Sciatic nerve (tissue), 2 donors: ENCODE results near the gene TMEM198. TPM values are rescaled to one million over a fixed set of nuclear protein-coding genes. Genes with fewer than 3 reads are reported as not detected.

Experiments used
- ATAC-seq: fragments of 200-7000 bp; cut with Tn5 transposase; one replicate; pipeline ENCODE4 v1.9.1; 2020; ENCODE audit warnings: mild to moderate bottlenecking, moderate library complexity
- DNase-seq: peaks from one replicate; pipeline ENCODE4 v3.0.0-alpha.2; 2020; ENCODE audit warnings: low spot score
- intact Hi-C: fragments of 100-400 bp; cut with DNase I; formaldehyde crosslinking; loops from one replicate; pipeline ENCODE4 v1.14.2; 2022
- total RNA-seq: library from RNA; stranded (reverse); fragmentation: NEBNext Ultra II Directional; extraction: Animal tissue kit (Norgen Biotek cat#: 25700); gene quantifications from one replicate; pipeline ENCODE4 v1.2.1, GENCODE V29; 2021
- donor health status: DM: no; HTN: no; CAD: no.
- donor health status: DM: no; HTN: no; CAD: no.

TMEM198 gene
- total RNA-seq, 1 donor from 2014 or later, result 2.1 TPM

- intact Hi-C loops, result no loop called here
- ATAC-seq, result no peak
- DNase-seq, result no peak
Measured at GRCh38 chr2:219538956-219539788, 4.7 kb upstream of the TMEM198 start.

- DNase-seq (no peak), ATAC-seq (no peak)
- intact Hi-C loops, result loop anchor here (5.0 kb wide), 1 partner anchor 102 kb away; no protein-coding TSS in a partner anchor
Measured at GRCh38 chr2:219539926-219540678, 3.7 kb upstream of the TMEM198 start.

GRCh38 chr2:219540784-219541504 lies 2.9 kb upstream of the TMEM198 start:
- ATAC-seq (no peak), DNase-seq (no peak)
- intact Hi-C loops, result loop anchor here (5.0 kb wide), 1 partner anchor 101 kb away; no protein-coding TSS in a partner anchor

GRCh38 chr2:219541611-219542180 lies 2.1 kb upstream of the TMEM198 start:
- ATAC-seq, result no peak
- DNase-seq, result peak; percentile 87
- intact Hi-C loops, result loop anchor here (5.0 kb wide), 1 partner anchor 101 kb away; no protein-coding TSS in a partner anchor

- DNase-seq (no peak), ATAC-seq (peak; percentile 0)
- intact Hi-C loops, result loop anchor here (5.0 kb wide), 1 partner anchor 99 kb away; no protein-coding TSS in a partner anchor
Measured at GRCh38 chr2:219542931-219543595, 765 bp upstream of the TMEM198 start.

GRCh38 chr2:219544567-219544966 lies 739 bp downstream of the TMEM198 start:
- intact Hi-C loops, result loop anchor here (5.0 kb wide), 1 partner anchor 98 kb away; no protein-coding TSS in a partner anchor
- no peak for ATAC-seq
- DNase-seq, result no peak

GRCh38 chr2:219545295-219545942 lies 1.6 kb downstream of the TMEM198 start:
- ATAC-seq (no peak), DNase-seq (no peak)
- intact Hi-C loops, result no loop called here

GRCh38 chr2:219545943-219546352 lies 2.1 kb downstream of the TMEM198 start:
- ATAC-seq (no peak), DNase-seq (no peak)
- intact Hi-C loops, result no loop called here

- intact Hi-C loops, result no loop called here
- no peak for ATAC-seq
- DNase-seq, result no peak
Measured at GRCh38 chr2:219547621-219548020, 3.8 kb downstream of the TMEM198 start.

- intact Hi-C loops, result no loop called here
Measured at GRCh38 chr2:219548990-219549389, 5.2 kb downstream of the TMEM198 start.

GRCh38 chr2:219549619-219550018 lies 5.8 kb downstream of the TMEM198 start:
- DNase-seq (no peak), ATAC-seq (no peak)
- intact Hi-C loops, result no loop called here

More at GRCh38 chr2:219548990-219549389, 5.2 kb downstream of the TMEM198 start:
- ATAC-seq (no peak), DNase-seq (no peak)

- ATAC-seq, result peak; percentile 57
- intact Hi-C loops, result no loop called here
- peak; percentile 70 for DNase-seq
Measured at GRCh38 chr2:219551441-219552381, 7.9 kb downstream of the TMEM198 start.

GRCh38 chr2:219552382-219553167 lies 8.7 kb downstream of the TMEM198 start:
- intact Hi-C loops, result no loop called here
- ATAC-seq (peak; percentile 92), DNase-seq (peak; percentile 94)

- intact Hi-C loops, result no loop called here
- peak; percentile 75 for DNase-seq
- no peak for ATAC-seq
Measured at GRCh38 chr2:219553168-219553417, 9.3 kb downstream of the TMEM198 start.

- DNase-seq (peak; percentile 58), ATAC-seq (no peak)
- intact Hi-C loops, result no loop called here
Measured at GRCh38 chr2:219553463-219553963, 9.7 kb downstream of the TMEM198 start.

GRCh38 chr2:219554350-219554749 lies 10.5 kb downstream of the TMEM198 start:
- no peak for ATAC-seq
- intact Hi-C loops, result no loop called here
- DNase-seq, result peak; percentile 63
